SK-N-MC (cell line): ENCODE measurements around the gene ORM2.

ENCODE experiments used
- EZH2 ChIP-seq: fragments of 200-600 bp; sonication (generic); IDR thresholded peaks from one replicate; pipeline ENCODE4 v1.6.1; 2017; ENCODE audit warnings: antibody characterized with exemption
- FOXP2 ChIP-seq: optimal IDR thresholded peaks from 2 replicates; pipeline ENCODE3; 2011; ENCODE audit warnings: mild to moderate bottlenecking, moderate library complexity; ENCODE audit not compliant: insufficient read depth; ENCODE audit errors: extremely low read length, control extremely low read depth
- POLR2AphosphoS5 ChIP-seq: IDR thresholded peaks from 2 replicates; pipeline ENCODE4 v1.6.1; 2012; ENCODE audit warnings: mild to moderate bottlenecking, low read depth, low read length, borderline replicate concordance

- TF ChIP-seq EZH2 = no peak
- no peak for TF ChIP-seq POLR2AphosphoS5
- TF ChIP-seq FOXP2 = no peak
These were observed 39.1 kb upstream of the ORM2 start for GRCh38 chr9:114290561-114290986.
